Left ventricle myocardium superior (tissue), 1 donor: ENCODE data around the gene ABCA5. TPM values are rescaled to one million over a fixed set of nuclear protein-coding genes. Genes with fewer than 3 reads are reported as not detected.
"Not testable (repeated sequence)": the region's sequence is repeated elsewhere in the genome, so short reads cannot be mapped to it uniquely, and the experiment has no call there.

Experiments used
- ATAC-seq: fragments of 200-7000 bp; cut with Tn5 transposase; one replicate; pipeline ENCODE4 v1.9.1; 2020; ENCODE audit warnings: mild to moderate bottlenecking, moderate library complexity
- DNase-seq: peaks from one replicate; pipeline ENCODE4 v3.0.0-alpha.2; 2020
- intact Hi-C: fragments of 100-400 bp; cut with micrococcal nuclease; formaldehyde crosslinking; loops from one replicate; pipeline ENCODE4 v1.11.0; 2022
- total RNA-seq: library from RNA; stranded (reverse); fragmentation: NEBNext Ultra II Directional; extraction: Animal tissue kit (Norgen Biotek cat#: 25700); gene quantifications from one replicate; pipeline ENCODE4 v1.2.1, GENCODE V29; 2021
- donor health status: DM: no; HTN: yes; CAD: no; lungs with severe emphysema.

ABCA5 gene
- total RNA-seq, 1 donor from 2014 or later: 27.0 TPM

DNA sequence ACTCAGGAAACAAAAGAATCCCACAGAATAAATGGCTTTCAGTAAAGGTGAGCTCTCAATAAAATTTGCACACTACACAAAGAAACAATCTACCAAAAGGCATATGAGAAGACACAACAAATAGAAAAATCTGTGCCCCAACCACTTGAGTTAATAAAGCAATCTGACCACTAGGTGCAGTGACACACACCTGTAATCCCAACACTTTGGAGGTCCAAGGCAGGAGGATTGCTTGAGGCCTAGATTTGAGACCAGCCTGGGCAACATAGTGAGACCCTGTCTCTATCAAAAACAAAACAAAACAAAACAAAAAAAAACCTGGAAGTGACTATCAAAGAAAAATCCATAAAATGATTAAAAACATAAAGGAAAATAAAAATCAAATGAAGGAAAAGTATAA, 9.6 kb upstream of the ABCA5 start:
- ATAC-seq: no peak
- DNase-seq: no peak
- intact Hi-C loops: no loop called here

DNA sequence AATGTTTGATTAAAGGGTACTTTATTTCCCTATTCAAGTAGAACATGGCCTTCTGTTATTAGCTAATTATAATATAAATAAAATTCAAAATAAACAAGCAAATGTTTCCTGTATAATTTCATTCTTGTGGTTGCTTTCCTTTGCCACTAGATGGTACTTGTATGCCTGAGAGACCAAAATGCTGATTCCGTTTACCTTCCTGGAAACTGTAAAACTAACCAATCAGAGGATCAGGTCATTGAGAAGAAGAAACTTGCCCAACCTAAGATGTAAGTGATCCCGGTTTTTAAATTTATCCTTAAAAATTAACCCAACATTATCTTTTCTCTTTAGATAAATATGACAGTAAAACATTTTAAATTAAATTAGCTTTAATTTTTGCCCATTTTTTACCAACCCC, 8.1 kb upstream of the ABCA5 start:
- no peak for ATAC-seq
- DNase-seq: no peak
- intact Hi-C loops: no loop called here

DNA sequence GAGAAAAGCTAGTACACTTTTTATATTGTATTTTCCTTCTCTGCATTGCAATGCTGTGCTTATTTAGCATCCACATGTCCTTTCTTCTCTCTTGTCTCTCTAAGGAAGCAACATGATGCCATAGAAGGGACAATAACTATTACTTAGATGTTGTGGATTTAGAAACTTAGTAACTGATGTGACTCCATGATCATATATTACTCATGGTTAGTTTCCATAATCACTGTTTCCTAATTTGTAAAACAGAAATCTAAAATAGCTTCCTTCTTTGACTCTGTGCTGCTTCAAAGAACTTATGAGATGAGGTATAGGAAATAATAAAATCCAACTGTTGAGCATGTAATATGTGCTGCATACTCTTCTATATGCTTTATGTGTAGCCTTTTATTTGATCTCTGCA, 6.6 kb upstream of the ABCA5 start:
- DNase-seq: no peak
- intact Hi-C loops: no loop called here
- ATAC-seq: no peak

DNA sequence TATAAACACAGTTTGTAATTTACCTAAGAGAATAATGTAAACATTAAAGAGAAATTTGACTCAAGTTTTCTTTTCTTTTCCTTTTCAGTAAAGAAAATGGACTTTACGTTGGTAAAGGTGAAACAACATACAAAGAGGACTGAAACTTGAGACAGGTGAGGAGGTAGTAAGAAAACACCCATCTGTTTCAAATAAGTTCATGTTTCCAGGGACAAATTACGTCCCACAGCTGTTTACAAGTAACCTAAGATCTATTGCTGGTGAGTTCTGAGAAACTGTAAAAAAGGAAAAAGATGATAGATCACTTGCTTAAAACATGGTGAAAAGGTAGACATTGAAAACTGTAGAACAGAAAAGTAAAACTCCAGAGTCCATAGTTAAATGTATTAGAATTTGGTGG, 4.8 kb upstream of the ABCA5 start:
- intact Hi-C loops: no loop called here
- ATAC-seq: no peak
- no peak for DNase-seq

DNA sequence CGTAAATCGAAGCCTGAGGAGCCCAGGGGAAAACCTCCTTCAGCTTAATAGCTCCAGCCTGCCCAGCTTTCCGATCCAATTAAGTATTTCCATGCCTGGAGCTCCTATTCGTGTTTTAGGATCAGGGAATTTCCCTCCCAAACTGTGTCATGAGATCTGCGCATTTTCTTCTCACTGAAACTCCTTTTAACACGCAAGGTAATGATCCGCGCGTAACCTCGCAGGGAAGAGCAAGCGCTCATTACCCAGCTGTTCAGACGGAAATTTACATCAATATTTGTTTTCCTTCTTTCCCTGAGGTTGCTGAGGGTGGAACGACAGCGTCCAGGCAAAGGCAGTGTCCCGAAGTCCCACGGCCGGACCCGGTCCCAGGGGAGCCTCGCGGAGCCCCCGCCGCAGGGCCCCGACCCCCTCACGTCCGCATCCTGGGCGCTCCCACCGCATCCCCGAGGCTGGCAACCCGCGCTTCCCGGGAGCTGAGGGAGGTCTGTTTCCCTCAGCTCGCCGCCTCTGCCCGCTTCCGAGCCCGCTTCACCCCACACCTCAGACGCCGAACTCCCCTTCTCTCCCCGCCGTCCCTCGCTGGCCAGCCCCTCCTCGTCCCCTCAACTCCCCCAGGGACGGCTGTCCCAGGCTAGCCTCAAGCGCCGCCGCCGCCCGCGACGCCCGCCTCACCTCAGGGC, 415 bp downstream of the ABCA5 start:
- DNase-seq: no peak
- intact Hi-C loops: no loop called here

DNA sequence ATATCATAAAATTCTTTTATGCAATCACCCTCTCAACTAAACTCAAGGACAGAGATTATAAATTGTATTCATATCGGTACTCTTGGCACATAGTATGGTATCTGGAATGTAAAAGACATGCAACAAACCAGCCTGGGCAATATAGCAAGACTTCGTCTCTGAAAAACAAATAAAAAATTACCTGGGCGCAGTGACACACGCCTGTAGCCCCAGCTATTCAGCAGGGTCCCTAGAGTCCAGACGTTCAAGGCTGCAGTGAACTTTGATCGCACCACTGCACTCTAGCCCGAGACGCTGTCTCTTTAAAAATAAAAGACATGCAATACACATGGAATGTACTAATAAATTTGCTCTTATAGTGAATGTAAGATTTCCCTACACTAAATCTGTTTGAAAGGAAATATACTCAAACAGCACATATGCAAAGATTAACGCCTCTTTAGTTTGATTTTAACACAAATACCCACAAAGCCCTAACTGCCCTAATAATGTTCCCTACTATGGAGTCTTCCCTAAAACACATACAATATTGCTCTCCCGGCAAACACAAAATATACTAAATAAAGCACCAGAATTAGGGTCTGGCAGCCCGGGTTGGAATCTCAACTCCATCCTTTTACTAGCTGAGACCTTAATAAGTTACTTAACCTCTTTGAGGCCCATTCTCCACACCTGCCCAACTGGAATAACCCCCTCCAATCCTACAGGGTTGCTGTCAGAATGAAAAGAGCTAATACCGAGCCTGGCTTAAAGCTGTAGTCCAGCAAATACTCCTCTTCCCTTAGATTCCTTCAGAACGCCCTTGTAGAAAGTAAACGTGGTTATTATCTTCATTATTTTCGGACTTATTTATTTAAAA, 1.2 kb downstream of the ABCA5 start:
- ATAC-seq (peak; percentile 10), DNase-seq (no peak)
- intact Hi-C loops: no loop called here

More for the DNA sequence above, 415 bp downstream of the ABCA5 start:
- ATAC-seq: peak; percentile 52

DNA sequence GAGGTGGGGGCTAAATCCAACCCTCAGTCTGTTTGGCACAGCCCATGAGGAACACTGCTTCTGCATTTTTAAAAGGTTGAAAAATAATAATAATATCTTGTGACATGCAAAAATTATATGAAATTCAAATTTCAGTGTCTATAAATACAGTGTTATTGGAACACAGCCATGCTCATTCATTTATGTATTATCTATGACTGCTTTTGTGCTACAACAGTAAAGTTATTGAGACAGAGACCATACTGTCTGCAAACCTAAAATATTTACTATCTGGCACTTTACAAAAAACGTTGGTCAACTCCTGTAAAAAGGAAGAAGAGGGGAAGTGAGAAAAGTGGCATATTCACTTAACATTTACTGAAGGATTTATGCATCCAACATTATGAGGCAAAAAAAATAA, 3.1 kb downstream of the ABCA5 start:
- DNase-seq: no peak
- intact Hi-C loops: no loop called here

DNA sequence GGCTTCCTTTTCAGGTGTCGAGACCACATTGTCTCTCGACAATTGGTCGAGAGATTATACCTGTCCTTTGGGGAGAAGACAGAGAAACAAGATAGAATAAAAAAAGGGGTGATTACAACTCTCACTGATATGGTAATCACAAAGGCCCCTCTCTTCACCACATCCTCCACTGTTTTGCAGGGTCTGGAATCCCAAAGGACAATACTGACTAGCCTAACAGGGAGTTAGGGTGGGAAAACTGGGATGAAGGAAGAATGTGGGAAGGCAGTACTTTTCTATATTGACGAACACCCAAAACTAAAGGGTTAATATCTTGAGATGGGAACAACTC, 6.1 kb downstream of the ABCA5 start:
- intact Hi-C loops: no loop called here
- ATAC-seq (no peak), DNase-seq (no peak)

More for the DNA sequence above, 3.1 kb downstream of the ABCA5 start:
- ATAC-seq: no peak

DNA sequence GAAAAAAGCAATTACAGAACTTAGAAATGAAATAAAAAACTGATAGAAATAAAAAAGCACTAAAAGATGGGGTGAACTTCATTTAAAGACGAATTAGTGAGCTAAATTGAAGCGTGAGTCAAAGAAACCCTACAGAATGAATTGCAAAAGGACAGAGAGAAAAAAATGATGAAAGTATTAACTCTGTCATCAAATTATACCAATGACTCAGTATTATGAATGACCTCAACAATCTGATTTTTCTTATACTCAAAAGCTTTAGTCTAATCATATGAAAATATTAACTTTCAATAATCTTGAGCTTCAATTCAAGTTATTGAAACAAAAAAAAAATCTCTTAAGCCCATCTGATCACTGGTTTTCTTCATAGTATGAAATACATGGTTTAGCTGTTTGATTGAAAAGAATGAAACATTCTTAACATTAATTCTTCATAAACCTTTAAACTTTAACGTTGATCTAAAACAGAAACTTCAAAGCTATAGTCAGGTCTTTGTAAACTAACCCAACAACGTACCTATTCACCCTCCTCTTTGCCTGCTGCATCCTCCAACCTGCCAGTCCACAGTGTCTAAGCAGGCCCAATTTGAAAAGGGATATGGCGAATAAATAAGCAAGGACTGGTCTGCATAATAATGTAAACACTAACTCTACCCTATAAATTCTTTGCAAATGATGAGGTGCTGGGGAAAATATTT, 6.6 kb downstream of the ABCA5 start:
- intact Hi-C loops: no loop called here

DNA sequence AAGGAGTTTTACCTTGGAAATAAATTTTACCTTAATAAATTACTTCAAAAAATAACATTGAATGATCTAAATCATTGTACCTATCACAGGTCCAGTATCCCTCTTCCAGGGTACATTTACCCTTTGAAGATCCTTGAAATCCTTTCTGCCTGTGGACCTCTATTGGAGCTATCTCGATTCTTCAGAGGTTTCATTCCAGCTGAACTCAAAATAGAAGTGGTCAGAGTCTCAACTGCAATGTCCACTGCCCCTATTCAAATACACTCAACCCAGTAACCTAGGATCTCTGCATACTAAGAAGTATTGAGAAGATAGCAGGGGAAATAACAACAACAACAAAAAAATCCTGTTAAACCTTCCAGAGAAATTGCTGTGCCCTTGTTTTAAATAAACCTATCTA, 9.3 kb downstream of the ABCA5 start:
- ATAC-seq (no peak), DNase-seq (no peak)
- intact Hi-C loops: no loop called here

More for the DNA sequence above, 6.6 kb downstream of the ABCA5 start:
- no peak for ATAC-seq
- DNase-seq: no peak

DNA sequence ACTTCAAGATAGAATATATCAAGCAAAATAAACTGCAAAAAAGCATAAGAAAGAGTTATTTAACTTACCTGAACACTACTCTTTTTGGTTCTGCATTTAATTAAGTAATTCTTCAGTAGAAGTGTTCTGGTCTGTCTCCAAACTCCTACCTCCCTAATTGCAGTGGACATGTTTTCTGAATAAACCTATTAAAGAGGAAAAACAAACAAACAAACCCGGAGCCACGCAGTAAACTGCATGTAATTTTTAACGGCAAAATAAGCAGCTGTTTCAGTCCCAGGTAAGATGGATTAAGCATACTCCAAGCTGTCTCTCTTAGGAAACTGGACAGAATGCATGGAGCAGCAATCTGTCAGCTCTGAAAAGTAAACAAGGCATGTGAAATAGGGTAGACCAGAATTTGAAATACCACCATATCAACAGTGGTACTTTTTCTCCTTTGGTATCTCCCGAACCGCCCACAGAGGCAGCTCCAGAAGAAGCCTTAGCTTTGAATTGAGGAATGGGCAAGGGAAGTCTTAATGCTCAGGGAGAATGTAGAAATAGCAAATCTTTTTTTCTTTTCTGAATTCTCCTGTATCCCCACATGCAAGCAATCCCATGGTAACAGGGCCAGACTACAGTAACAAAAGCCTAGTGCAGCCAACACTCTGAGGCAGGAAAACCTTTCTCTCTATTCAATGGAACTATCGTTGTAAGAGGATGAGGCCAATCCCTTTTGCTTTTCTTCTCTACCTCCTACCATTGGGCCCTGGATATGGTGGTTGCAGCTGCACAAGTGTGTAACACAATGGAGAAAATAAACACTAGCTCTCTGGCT, 12.5 kb downstream of the ABCA5 start:
- intact Hi-C loops: no loop called here
- DNase-seq (no peak), ATAC-seq (no peak)

DNA sequence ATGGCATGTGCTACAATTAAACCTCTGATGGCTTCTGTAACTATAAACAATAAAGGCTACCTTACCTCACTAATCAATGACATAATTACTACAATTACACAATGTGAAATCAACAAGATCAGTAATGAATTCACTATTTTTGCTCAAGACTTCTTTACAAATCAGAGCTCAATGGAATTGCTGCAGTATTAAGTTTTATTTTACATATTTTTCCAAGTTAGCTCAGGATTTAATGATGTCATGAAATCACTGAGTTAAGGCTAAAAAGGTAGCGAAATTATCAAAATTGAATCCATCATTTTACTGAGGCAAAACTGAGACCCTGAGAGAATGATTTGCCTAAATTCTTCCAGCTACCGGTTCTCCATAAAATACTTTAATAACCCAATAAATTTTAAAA, 21.8 kb downstream of the ABCA5 start:
- ATAC-seq: no peak
- intact Hi-C loops: no loop called here
- no peak for DNase-seq

DNA sequence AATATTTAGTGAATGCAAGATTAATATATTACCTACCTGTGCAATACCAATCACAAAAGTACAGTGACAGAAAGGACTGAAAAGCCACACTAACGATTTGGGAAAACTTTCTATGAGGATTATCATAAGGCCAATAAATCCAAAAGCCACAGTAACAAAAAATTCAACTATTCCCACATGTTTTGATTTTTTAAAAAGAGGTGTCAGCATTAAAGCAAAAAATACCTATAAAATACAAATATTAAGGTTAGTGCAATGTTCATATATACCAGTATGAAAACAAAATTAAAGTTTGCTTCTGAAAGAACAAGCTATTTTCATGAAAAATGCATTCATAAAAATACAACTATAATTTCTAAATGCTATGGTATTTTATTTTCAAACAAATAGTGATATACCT, 24.3 kb downstream of the ABCA5 start:
- ATAC-seq: no peak
- no peak for DNase-seq
- intact Hi-C loops: no loop called here

DNA sequence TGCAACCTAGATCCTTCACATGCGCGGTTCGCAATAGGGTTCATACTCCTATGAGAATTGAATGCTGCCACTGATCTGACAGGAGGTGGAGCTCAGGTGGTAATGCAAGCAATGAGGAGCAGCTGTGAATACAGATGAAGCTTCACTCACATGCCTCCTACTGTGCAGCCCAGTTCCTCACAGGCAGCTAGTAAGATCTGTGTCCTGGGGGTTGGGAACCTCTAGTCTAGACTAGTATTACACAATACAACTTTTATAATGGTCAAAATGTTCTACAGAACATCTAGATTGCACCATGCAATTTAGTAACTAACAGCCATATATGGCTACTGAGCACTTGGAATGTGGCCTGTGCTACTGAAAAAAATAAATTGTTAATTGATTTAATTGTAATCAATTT, 26.7 kb downstream of the ABCA5 start:
- intact Hi-C loops: no loop called here
- DNase-seq (no peak), ATAC-seq (no peak)

DNA sequence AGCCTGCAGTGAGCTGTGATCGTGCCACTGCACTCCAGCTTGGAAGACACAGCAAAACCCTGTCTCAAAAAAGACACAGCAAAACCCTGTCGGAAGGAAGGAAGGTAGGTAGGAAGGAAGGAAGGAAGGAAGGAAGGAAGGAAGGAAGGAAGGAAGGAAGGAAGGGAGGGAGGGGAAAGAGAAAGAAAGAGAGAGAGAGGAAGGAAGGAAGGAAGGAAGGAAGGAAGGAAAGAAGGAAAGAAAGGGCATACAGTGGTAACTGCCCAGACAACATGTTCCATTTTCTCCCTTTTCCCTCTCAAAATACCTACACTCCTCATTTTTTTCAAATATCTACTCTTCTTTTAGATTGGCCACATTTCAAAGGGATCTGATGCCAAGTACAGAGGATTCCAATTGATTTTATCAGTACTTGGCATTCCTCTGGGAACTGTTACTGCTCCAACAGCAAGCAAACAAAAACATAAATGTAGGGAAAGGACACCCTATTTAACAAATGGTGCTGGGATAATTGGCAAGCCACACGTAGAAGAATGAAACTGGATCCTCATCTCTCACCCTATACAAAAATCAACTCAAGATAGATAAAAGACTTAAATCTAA, 28.7 kb downstream of the ABCA5 start:
- DNase-seq, ATAC-seq, intact Hi-C loops: not testable (repeated sequence)

DNA sequence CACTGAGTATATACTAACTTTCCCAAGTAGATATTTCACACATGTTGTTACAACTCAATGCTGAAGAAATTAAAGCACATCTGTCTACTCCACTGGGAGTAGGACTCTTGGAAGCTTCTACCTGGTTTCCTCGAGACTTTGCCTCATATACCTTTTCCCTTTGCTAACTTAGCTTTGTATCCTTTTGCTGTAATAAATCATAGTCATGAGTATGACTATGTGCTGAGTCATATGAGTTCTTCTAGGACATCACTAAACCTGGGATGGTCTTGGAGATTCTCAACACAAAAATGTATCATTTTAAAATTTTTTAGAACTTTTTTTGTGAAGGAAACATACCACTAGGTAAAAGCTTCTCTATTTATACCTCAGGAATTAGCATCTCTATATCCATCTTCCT, 39.8 kb downstream of the ABCA5 start:
- no peak for ATAC-seq
- intact Hi-C loops: no loop called here
- DNase-seq: no peak

DNA sequence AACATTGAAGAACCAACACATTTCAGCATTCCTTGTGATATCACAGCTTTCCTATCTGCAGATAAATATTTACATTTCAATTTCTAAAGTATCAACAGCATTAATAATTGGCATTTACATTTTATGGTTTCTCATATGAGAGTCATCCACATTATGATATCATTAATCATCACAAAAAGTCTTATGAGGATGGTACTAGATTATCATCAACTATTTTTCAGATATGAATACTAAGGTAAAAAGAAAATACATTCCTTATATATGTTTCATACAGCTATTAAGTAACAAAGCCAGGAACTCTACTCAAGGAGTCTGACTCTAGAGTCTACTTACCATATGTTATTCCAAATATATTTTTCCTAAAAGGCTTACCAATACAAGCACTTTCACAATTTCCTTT, 40.7 kb downstream of the ABCA5 start:
- ATAC-seq (no peak), DNase-seq (no peak)
- intact Hi-C loops: no loop called here

DNA sequence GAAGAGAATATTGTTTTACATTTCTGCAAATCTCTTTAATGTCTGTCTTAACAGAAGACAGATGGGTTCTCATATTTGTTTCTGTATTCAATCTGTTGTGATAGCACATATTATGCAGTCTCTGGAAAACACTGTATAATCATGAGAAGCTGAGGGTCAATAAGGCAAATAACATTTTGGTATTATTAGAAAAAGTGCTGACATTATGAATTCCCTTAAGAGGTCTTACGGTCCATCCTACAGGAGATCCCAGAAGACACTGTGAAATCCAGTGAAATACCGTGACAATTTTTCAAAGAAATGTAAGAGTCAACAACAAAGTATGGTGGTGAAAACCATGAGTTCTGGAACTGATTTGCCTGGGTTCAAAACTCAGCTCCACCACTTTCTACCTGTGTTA, 42.3 kb downstream of the ABCA5 start:
- DNase-seq (no peak), ATAC-seq (no peak)
- intact Hi-C loops: no loop called here

DNA sequence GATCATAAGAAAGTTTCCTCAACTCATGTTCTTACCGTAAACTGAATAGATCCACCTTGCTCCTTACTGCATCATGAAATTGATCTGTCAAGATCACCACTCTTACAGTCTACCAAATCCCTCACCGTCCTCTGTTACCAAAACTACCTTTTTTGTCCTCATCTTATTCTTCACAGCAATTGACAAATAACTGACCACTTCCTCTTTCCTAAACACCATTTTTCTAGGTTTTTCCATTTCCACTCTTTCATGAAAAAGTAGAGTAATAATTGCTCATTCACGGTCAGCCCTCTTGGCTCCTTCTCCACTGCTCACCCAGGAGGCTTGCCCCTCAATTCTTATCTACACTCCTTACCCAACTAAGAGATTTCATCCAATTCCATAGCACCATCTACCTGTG, 44.9 kb downstream of the ABCA5 start:
- intact Hi-C loops: no loop called here
- ATAC-seq: no peak
- DNase-seq: no peak
